IPS-18c (cell line): ENCODE measurements around the gene SLC25A48.
"Not testable (repeated sequence)": the region's sequence is repeated elsewhere in the genome, so short reads cannot be mapped to it uniquely, and the experiment has no call there.

Source experiments
- H3K4me3 ChIP-seq: 2 replicates; pipeline ENCODE4 v1.7.0; 2013; ENCODE audit warnings: low read depth, mild to moderate bottlenecking, low read length, moderate library complexity; ENCODE audit not compliant: insufficient read depth
- H3K9me3 ChIP-seq: one replicate; pipeline ENCODE4 v1.6.1; 2013; ENCODE audit warnings: mild to moderate bottlenecking, low read length, moderate library complexity; ENCODE audit not compliant: control insufficient read depth, insufficient read depth

SLC25A48 gene

GRCh38 chr5:135843571-135844337 lies 9.3 kb downstream of the SLC25A48 start:
- Histone ChIP-seq H3K4me3 (no peak overlapping the region), H3K9me3 (peaks cover 3% of the 10 kb centered on the region)

GRCh38 chr5:135846311-135846710 lies 11.8 kb downstream of the SLC25A48 start:
- no peak overlapping the region for H3K4me3 ChIP-seq
- H3K9me3 ChIP-seq, result no peaks in the 10 kb centered on the region

- Histone ChIP-seq H3K9me3 (no peaks in the 10 kb centered on the region), H3K4me3 (no peak overlapping the region)
Observed at GRCh38 chr5:135847976-135848375, 13.5 kb downstream of the SLC25A48 start.

DNA sequence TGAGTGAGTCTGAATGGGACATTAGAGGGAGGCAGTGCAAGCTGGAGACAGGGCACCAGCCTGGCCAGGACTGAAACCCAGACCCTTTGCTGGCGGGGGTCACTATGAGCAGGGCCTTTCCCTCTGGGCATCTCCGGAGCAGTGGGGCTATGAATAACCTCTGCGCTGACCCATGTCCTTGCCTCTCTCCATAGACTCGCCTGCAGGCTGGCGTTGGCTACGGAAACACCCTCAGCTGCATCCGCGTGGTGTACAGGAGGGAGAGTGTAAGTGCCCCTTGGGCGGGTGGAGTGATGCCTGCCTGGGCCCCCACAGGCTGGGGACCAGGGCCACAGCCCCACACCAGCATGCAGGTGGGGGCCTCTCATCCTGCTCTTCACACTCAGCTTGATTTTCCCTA lies 15.8 kb downstream of the SLC25A48 start:
- Histone ChIP-seq H3K9me3 (no peaks in the 10 kb centered on the region), H3K4me3 (no peak overlapping the region)

GRCh38 chr5:135850671-135851070 lies 16.2 kb downstream of the SLC25A48 start:
- Histone ChIP-seq H3K4me3 (no peak overlapping the region), H3K9me3 (no peaks in the 10 kb centered on the region)

DNA sequence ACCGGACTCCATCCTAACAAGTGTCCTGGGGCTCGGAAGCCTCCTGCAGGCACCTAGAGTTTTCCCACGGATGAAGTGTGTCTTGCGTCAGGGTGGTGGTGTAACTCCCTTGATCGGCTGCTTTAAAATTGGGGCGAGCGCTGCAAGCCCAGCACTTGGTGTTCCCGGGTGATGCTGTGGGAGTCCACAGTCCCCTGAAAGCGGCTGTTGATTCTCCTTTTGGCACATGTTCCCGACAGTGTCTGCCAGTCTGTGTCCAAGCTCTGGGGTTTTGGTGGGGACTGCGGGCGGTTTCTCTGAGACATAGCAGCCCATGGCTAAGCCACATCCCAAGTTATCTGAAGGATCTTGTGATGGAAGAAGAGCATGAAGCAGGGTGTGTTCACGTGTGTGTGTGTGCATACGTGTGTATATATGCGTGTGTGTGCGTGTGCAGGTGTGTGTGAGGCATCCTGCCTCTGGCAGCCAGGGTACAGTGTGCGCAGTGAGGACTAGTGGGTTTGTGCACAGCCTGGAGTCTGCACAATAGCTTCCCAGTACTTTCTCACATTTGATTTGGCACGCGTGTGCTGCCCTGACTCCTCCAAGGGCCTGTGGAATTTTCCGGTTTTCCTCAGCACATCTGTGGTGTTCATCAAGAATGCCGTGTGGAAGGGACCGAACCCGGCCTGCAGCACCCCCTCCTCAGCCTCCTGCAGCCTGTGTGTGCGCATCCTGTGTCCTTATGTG lies 16.9 kb downstream of the SLC25A48 start:
- Histone ChIP-seq H3K4me3 (no peak overlapping the region), H3K9me3 (no peaks in the 10 kb centered on the region)

- Histone ChIP-seq H3K9me3 (no peaks in the 10 kb centered on the region), H3K4me3 (no peak overlapping the region)
Observed at GRCh38 chr5:135851915-135852845, 17.7 kb downstream of the SLC25A48 start.

DNA sequence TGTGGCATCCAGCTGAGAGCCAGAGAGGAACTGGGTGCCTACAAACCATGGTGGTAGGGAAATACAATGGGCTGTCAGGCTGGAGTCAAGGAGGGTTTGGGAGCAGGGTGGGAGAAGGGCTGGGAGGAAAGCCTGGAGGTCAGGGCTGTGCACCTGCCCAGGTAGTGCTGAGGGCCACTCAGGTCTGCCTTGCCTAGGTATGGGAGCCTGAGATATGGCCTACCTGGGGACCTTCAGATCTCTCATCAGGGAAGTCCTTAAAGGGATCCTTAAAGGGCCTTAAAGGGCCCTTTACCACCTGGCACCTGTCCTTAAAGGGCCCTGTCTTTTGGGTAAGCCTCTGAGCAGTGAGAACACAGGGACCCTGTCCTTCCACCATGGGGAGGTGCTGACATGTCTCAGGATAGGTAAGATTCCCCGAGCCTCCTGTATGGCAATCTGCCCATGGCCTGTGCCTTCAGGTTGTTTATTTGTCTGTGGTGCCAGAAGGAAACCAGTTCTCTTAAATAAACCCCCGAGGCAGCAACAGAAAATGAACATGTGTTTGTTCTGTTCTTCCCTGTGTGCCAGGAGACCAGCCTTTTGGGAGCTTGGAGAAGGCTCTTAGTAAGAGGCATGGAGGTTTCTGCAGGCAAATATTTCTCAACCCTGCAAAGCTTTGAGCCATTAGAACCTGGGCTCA lies 23.3 kb downstream of the SLC25A48 start:
- Histone ChIP-seq H3K9me3 (peaks cover 2% of the 10 kb centered on the region), H3K4me3 (no peak overlapping the region)

DNA sequence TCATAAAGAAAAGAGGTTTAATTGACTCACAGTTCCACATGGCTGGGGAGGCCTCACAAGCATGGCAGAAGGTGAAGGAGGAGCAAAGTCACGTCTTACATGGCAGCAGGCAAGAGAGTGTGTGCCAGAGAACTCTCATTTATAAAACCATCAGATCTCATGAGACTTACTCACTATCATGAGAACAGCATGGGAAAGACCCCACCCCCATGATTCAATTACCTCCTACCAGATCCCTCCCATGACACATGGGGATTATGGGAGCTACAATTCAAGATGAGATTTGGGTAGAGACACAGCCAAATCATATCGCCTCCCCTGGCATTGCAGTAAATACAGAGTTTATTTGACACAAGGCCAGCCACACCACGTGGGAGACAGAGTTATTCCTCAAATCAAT lies 24.7 kb downstream of the SLC25A48 start:
- H3K9me3 ChIP-seq, H3K4me3 ChIP-seq: not testable (repeated sequence)

- Histone ChIP-seq H3K9me3 (peaks cover 2% of the 10 kb centered on the region), H3K4me3 (no peak overlapping the region)
Observed at GRCh38 chr5:135859641-135860040, 25.2 kb downstream of the SLC25A48 start.

DNA sequence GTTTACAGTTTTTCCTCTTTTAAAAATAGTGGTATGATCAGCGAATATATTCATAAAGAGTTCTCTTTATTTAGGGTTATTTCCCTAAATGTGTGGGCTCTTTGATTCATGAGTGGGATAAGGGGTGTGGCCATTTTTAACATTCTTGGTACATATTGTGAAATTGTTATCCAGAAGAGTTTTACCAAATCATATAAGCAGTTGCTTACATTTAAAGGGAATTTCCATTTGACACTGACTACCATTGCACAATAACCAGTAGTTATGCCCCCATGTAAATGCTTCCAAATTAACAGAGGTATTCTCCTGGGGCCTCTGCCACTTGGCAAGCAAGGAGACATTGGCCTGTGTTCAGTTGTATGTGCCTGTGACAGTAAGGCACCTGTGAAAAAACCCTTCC lies 27.2 kb downstream of the SLC25A48 start:
- H3K9me3 ChIP-seq, result peaks cover 2% of the 10 kb centered on the region
- H3K4me3 ChIP-seq, result no peak overlapping the region

DNA sequence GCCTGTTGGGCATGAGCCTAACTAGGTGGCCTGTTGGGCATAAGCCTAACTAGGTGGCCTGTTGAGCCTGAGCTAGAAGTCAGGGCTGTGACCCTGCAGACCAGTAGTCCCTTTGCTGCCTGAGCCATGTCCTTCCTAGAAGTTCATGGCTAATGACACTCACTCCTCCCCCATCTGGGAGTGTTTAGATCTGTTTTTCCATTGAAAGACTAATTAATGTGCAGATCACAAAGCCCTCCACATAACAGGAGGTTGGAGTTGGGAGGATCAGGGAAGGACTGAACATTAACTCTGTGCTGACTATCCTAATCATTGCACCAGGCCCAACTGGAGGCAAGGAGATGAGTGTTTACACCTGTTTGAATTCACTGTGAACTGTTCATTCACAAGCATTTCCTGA lies 27.6 kb downstream of the SLC25A48 start:
- Histone ChIP-seq H3K9me3 (peaks cover 2% of the 10 kb centered on the region), H3K4me3 (no peak overlapping the region)

DNA sequence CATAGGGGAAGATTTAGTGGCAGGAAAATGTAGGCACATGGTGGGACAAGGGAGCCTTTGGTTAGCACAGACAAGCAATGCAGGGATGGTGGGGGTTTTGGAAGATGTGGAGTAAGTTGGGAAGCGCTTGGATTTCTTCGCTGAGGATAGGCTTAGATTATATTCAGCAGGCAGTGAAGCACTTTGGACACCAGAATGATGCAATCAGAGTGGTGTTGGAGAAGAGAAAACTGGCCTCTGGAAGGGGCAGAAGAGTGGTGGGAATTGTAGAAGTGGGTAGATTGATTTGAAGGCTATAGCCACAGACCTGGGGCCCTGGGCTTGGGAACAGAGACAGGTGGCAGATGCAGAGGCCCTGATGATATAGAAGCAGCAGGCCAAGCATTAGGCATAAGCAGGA lies 28.3 kb downstream of the SLC25A48 start:
- H3K9me3 ChIP-seq, result peaks cover 2% of the 10 kb centered on the region
- no peak overlapping the region for H3K4me3 ChIP-seq

GRCh38 chr5:135864503-135865435 lies 30.3 kb downstream of the SLC25A48 start:
- H3K9me3 ChIP-seq, result no peaks in the 10 kb centered on the region
- no peak overlapping the region for H3K4me3 ChIP-seq

DNA sequence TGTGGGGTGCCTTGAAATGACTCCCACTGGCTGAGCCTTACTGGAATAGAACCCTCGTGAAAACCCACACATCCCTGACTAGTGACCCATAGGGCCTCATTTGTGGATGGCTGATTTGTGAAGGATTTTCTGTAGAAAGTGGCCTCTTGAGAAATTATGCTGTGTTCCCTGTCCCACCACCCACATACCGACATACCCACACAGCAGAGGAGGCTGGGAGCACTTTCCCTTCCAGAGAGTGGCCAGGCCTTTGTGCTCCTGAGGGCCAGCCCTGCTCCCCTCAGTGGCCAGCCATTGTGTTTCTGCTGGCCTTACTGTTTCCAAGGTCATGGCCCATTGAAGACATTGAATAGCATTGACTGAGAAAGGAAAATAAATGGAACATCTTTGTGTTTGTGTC lies 31.6 kb downstream of the SLC25A48 start:
- no peak overlapping the region for H3K4me3 ChIP-seq
- H3K9me3 ChIP-seq, result no peaks in the 10 kb centered on the region

GRCh38 chr5:135867599-135867998 lies 33.1 kb downstream of the SLC25A48 start:
- no peaks in the 10 kb centered on the region for H3K9me3 ChIP-seq
- no peak overlapping the region for H3K4me3 ChIP-seq
